K562 (cell line): ENCODE measurements around the gene WNK1. TPM values are rescaled to one million over a fixed set of nuclear protein-coding genes. Genes with fewer than 3 reads are reported as not detected.
A peak's percentile ranks its signal among the peaks of the same experiment; 100 is the strongest.

Experiments used
- ATAC-seq: fragments of 200-7000 bp; cut with Tn5 transposase; 3 replicates; pipeline ENCODE4 v1.9.1; 2020; ENCODE audit warnings: moderate library complexity
- BruUV-seq: library from RNA; stranded (reverse); fragments of 400-500 nt; replicated peaks from 2 replicates; lab custom pipeline; 2021; lab: Mats Ljungman, UMichigan
- CTCF ChIA-PET: fragments of 300-600 bp; formaldehyde crosslinking; extraction: SDS; loops from one replicate; lab custom pipeline; 2021; ENCODE audit warnings: low intra/inter-chr PET ratio; lab: Yijun Ruan, JAX
- POLR2A ChIA-PET: fragments of 300-600, 350-650 bp; sonication (Branson Sonifier 250); formaldehyde crosslinking; extraction: SDS; loops from one replicate; lab custom pipeline; 2021; ENCODE audit warnings: antibody characterized with exemption, inconsistent platforms; lab: Yijun Ruan, JAX
- DNase-seq, 4 experiments: peaks; one replicate each; pipeline versions ENCODE4 v3.0.0 to v3.0.0-alpha.2; 2011 to 2018; ENCODE audit warnings: low spot score in 3 of 4, mixed read lengths in 3 of 4; ENCODE audit errors: extremely low read depth in 1 of 4
- FAIRE-seq: peaks from 2 replicates; lab custom pipeline; 2011; peaks lifted over from hg19 to GRCh38; lab: Jason Lieb, UNC
- H2AFZ ChIP-seq: 2 replicates; pipeline ENCODE4 v1.6.0; 2011; ENCODE audit warnings: low read depth, low read length, control low read depth, inconsistent platforms
- H3K27ac ChIP-seq: fragments of 200-600 bp; 3 replicates; pipeline ENCODE4 v1.8.0; 2011; ENCODE audit warnings: low read depth, mild to moderate bottlenecking, control low read depth, inconsistent platforms, low read length, moderate library complexity, mixed read lengths; ENCODE audit errors: extremely low read depth
- H3K27me3 ChIP-seq, 2 experiments: fragments of 300-600 bp in 1 of 2; 2 replicates in 1 of 2; 3 replicates in 1 of 2; pipeline versions ENCODE4 v1.6.0 to v1.8.0; 2011; ENCODE audit warnings: inconsistent platforms in 2 of 2, low read length in 2 of 2, mild to moderate bottlenecking in 1 of 2, mixed read lengths in 1 of 2, moderate library complexity in 1 of 2; ENCODE audit not compliant: control insufficient read depth in 2 of 2, insufficient read depth in 2 of 2
- H3K36me3 ChIP-seq: fragments of 300-600 bp; 3 replicates; pipeline ENCODE4 v1.8.0; 2011; ENCODE audit warnings: mild to moderate bottlenecking, low read length, inconsistent platforms; ENCODE audit not compliant: control insufficient read depth, insufficient read depth
- H3K4me1 ChIP-seq, 2 experiments: fragments of 200-600 bp in 1 of 2; replicated peaks in 1 of 2; 2 replicates in 1 of 2; 3 replicates in 1 of 2; pipeline versions ENCODE4 v1.5.1 to v1.8.0; 2011; ENCODE audit warnings: inconsistent platforms in 2 of 2, low read length in 2 of 2, mild to moderate bottlenecking in 1 of 2, mixed read lengths in 1 of 2, moderate library complexity in 1 of 2; ENCODE audit not compliant: control insufficient read depth in 2 of 2, insufficient read depth in 2 of 2
- H3K4me2 ChIP-seq: 2 replicates; pipeline ENCODE4 v1.6.1; 2011; ENCODE audit warnings: low read length, control low read depth, inconsistent platforms, mixed read lengths; ENCODE audit not compliant: insufficient read depth
- H3K4me3 ChIP-seq: fragments of 200-600 bp; sonication (generic), shearing (Covaris generic); 2 replicates; pipeline ENCODE4 v1.5.1; 2016; ENCODE audit warnings: control low read depth, inconsistent platforms
- H3K79me2 ChIP-seq: fragments of 200-600 bp; 3 replicates; pipeline ENCODE4 v1.8.0; 2011; ENCODE audit warnings: low read length, inconsistent platforms; ENCODE audit not compliant: control insufficient read depth, insufficient read depth
- H3K9ac ChIP-seq, 2 experiments: 2 replicates each; pipeline versions ENCODE4 v1.6.0 to v1.6.1; 2011; ENCODE audit warnings: low read depth in 2 of 2, low read length in 2 of 2, control low read depth in 1 of 2, inconsistent platforms in 1 of 2, mild to moderate bottlenecking in 1 of 2, mixed read lengths in 1 of 2; ENCODE audit not compliant: insufficient read depth in 1 of 2
- H3K9me1 ChIP-seq: one replicate; pipeline ENCODE4 v1.6.0; 2011; ENCODE audit warnings: inconsistent platforms, mild to moderate bottlenecking, low read length, moderate library complexity; ENCODE audit not compliant: control insufficient read depth, insufficient read depth
- H3K9me3 ChIP-seq: replicated peaks from 2 replicates; pipeline ENCODE4 v1.5.1; 2011; ENCODE audit warnings: low read depth, low read length, inconsistent platforms; ENCODE audit not compliant: control insufficient read depth, insufficient read depth
- H4K20me1 ChIP-seq: replicated peaks from 2 replicates; pipeline ENCODE4 v1.6.1; 2011; ENCODE audit warnings: low read length, inconsistent platforms, mixed read lengths; ENCODE audit not compliant: control insufficient read depth, insufficient read depth
- AFF4 ChIP-seq: sonication (generic); formaldehyde crosslinking; IDR thresholded peaks from 2 replicates; pipeline ENCODE4 v1.8.0; 2023; ENCODE audit warnings: mild to moderate bottlenecking, missing genetic modification reagents
- ELF4 ChIP-seq: fragments of 450-650 bp; formaldehyde crosslinking; IDR thresholded peaks from 2 replicates; pipeline ENCODE4 v1.4.0; 2022; ENCODE audit warnings: missing genetic modification characterization
- NFIC ChIP-seq: fragments of 450-650 bp; IDR thresholded peaks from 2 replicates; pipeline ENCODE4 v1.6.1; 2017; ENCODE audit warnings: mild to moderate bottlenecking, inconsistent platforms
- RHOXF2B ChIP-seq: fragments of 250-450 bp; sonication (Bioruptor Pico); conservative IDR thresholded peaks from 2 replicates; pipeline ENCODE4 v1.5.1; 2021
- STAT5A ChIP-seq: IDR thresholded peaks from 2 replicates; pipeline ENCODE4 v1.6.1; 2012; ENCODE audit warnings: low read length, inconsistent platforms, borderline replicate concordance
- in situ Hi-C: fragments of 300-500 bp; cut with MboI; formaldehyde crosslinking; loops from 4 replicates; pipeline ENCODE4 v1.15.0; 2018; ENCODE audit warnings: inconsistent platforms, mixed read lengths
- intact Hi-C: fragments of 100-400 bp; cut with micrococcal nuclease; formaldehyde crosslinking; loops from 2 replicates; pipeline ENCODE4 v1.14.2; 2022
- polyA plus RNA-seq, 8 experiments: library from polyadenylated mRNA; depleted of rRNA in 4 of 8; stranded (reverse) in 5 of 8; unstranded in 3 of 8; fragments of >200 nt; fragmentation: Nextera tagmentation in 2 of 8; fragmentation: Illumina TruSeq in 1 of 8; extraction: Ambion mirVana in 2 of 8; extraction: Trizol in 1 of 8; gene quantifications; 2 replicates each; pipeline versions ENCODE4 v1.2.1 to v1.2.3, GENCODE V29; 2011 to 2014; ENCODE audit warnings: inconsistent platforms in 1 of 8, missing spikeins in 1 of 8
- total RNA-seq, 7 experiments: library from RNA; depleted of rRNA in 6 of 7; stranded (reverse); fragments of >200 nt in 6 of 7; fragmentation: Illumina TruSeq in 2 of 7; extraction: Trizol in 2 of 7; gene quantifications; 2 replicates each; pipeline versions ENCODE4 v1.2.1 to v1.2.3, GENCODE V29; 2011 to 2021; ENCODE audit warnings: low replicate concordance in 1 of 7

The WNK1 gene
- total and polyA plus RNA-seq, 9 of the 15 experiments (the other 6 are each of a cell fraction or from before 2014, with no cell fraction given), result 4.3 to 73.9 (median 31.0) TPM

- no peak for TF ChIP-seq AFF4 (CRISPR knock-in tag)
- TF ChIP-seq RHOXF2B, result no peak
- no peak for TF ChIP-seq STAT5A
These were observed 85.2 kb downstream of the WNK1 start (continued) for GRCh38 chr12:837548-837947.

GRCh38 chr12:843609-844008 lies 91.2 kb downstream of the WNK1 start:
- H3K9me3 ChIP-seq, result no peaks in the 10 kb centered on the region
- H3K9ac ChIP-seq, result no peak overlapping the region
- DNase-seq (no peak), ATAC-seq (no peak), FAIRE-seq (no peak)
- ChIA-PET POLR2A (interaction anchor here (1.0 kb wide), 1 partner anchor 10 kb away, joined by 3 read pairs; no protein-coding TSS in a partner anchor), CTCF (no interaction called here)
- H3K4me3 ChIP-seq, result no peak overlapping the region
- no peak overlapping the region for H3K4me2 ChIP-seq
- intact Hi-C loops (no loop called here), in situ Hi-C loops (no loop called here)
- H3K36me3 ChIP-seq, result peaks cover 11% of the 10 kb centered on the region; the same call in 2 of the 3 replicates
- H2AFZ ChIP-seq, result no peak overlapping the region
- H3K9me1 ChIP-seq, result peaks cover 3% of the 10 kb centered on the region
- H3K27me3 ChIP-seq, result no peaks in the 10 kb centered on the region
- H3K4me1 ChIP-seq, result no peaks in the 10 kb centered on the region
- no peak overlapping the region for H3K27ac ChIP-seq
- peaks cover 16% of the 10 kb centered on the region; the same call in 1 of the 3 replicates for H3K79me2 ChIP-seq
- TF ChIP-seq ELF4 (CRISPR knock-in tag), result no peak
- peak; percentile 28; the same call in 1 of the 2 replicates for TF ChIP-seq NFIC
- no TSS peak for BruUV-seq
- H4K20me1 ChIP-seq, result no peaks in the 10 kb centered on the region
